ENCODE measurements around the gene TP53BP2. TPM values are rescaled to one million over a fixed set of nuclear protein-coding genes. Genes with fewer than 3 reads are reported as not detected.

The TP53BP2 gene
- total RNA-seq, 4 donors from 2014 or later: 33.9 to 73.2 (median 52.3) TPM

GRCh38 chr1:223833948-223834347, 11.8 kb downstream of the TP53BP2 start:
- peak overlapping the region in 3 of 4 donors; percentile 20 to 38 (median 31) for H3K27ac ChIP-seq
- H3K4me1 ChIP-seq: peaks cover 0 to 74% (median 33%) of the 10 kb centered on the region in 4 donors
- 64 to 82% methylated on average over 2 of the region's 2 CpGs for WGBS, 2 donors
- H3K36me3 ChIP-seq: no peaks in the 10 kb centered on the region
- DNase-seq (ENCODE audit: low spot score in 2 of 2): no peak
- no peaks in the 10 kb centered on the region for H3K27me3 ChIP-seq
- TF ChIP-seq EP300 (IDR thresholded peaks at IDR 0.05): no peak
- TF ChIP-seq POLR2A (IDR thresholded peaks at IDR 0.05): no peak
- no peaks in the 10 kb centered on the region for H3K9me3 ChIP-seq
- H3K4me3 ChIP-seq: no peak overlapping the region

- peaks cover 0 to 63% (median 34%) of the 10 kb centered on the region in 4 donors for H3K4me1 ChIP-seq
- DNase-seq (ENCODE audit: low spot score in 2 of 2): no peak
- no peak overlapping the region for H3K4me3 ChIP-seq
- WGBS, 2 donors: 45 to 51% methylated on average over 3 of the region's 3 CpGs
- H3K9me3 ChIP-seq: no peaks in the 10 kb centered on the region
- TF ChIP-seq CTCF (IDR thresholded peaks at IDR 0.05) (no peak), EP300 (IDR thresholded peaks at IDR 0.05) (no peak), POLR2A (IDR thresholded peaks at IDR 0.05) (no peak)
- H3K27ac ChIP-seq: peak overlapping the region; percentile 17 to 85 (median 70)
- no peaks in the 10 kb centered on the region for H3K27me3 ChIP-seq
- no peaks in the 10 kb centered on the region for H3K36me3 ChIP-seq
Measured at GRCh38 chr1:223832637-223832943, 13.2 kb downstream of the TP53BP2 start.

- TF ChIP-seq CTCF (IDR thresholded peaks at IDR 0.05) (no peak), EP300 (IDR thresholded peaks at IDR 0.05) (peak in 1 of 2 donors; percentile 22)
- peak overlapping the region; percentile 17 to 85 (median 70) for H3K27ac ChIP-seq
- H3K27me3 ChIP-seq: no peaks in the 10 kb centered on the region
- 28 to 31% methylated on average over 3 of the region's 3 CpGs for WGBS, 2 donors
- H3K9me3 ChIP-seq: no peaks in the 10 kb centered on the region
- no peaks in the 10 kb centered on the region for H3K36me3 ChIP-seq
- no peak overlapping the region for H3K4me3 ChIP-seq
- H3K4me1 ChIP-seq: peaks cover 0 to 64% (median 37%) of the 10 kb centered on the region in 4 donors
- no peak for DNase-seq (ENCODE audit: low spot score in 2 of 2)
Measured at GRCh38 chr1:223831755-223832636, 13.8 kb downstream of the TP53BP2 start.

- 90 to 94% methylated on average over 1 of the region's 1 CpG for WGBS, 2 donors
- H3K9me3 ChIP-seq: no peaks in the 10 kb centered on the region
- H3K4me1 ChIP-seq: peaks cover 0 to 61% (median 26%) of the 10 kb centered on the region in 4 donors
- no peak overlapping the region for H3K4me3 ChIP-seq
- no peak for TF ChIP-seq EP300 (IDR thresholded peaks at IDR 0.05)
- no peak for TF ChIP-seq POLR2A (IDR thresholded peaks at IDR 0.05)
- TF ChIP-seq CTCF (IDR thresholded peaks at IDR 0.05): no peak
- DNase-seq (ENCODE audit: low spot score in 2 of 2): no peak
- no peak overlapping the region for H3K27ac ChIP-seq
- H3K36me3 ChIP-seq: no peaks in the 10 kb centered on the region
- H3K27me3 ChIP-seq: no peaks in the 10 kb centered on the region
Measured at GRCh38 chr1:223829678-223830077, 16.1 kb downstream of the TP53BP2 start.

DNA sequence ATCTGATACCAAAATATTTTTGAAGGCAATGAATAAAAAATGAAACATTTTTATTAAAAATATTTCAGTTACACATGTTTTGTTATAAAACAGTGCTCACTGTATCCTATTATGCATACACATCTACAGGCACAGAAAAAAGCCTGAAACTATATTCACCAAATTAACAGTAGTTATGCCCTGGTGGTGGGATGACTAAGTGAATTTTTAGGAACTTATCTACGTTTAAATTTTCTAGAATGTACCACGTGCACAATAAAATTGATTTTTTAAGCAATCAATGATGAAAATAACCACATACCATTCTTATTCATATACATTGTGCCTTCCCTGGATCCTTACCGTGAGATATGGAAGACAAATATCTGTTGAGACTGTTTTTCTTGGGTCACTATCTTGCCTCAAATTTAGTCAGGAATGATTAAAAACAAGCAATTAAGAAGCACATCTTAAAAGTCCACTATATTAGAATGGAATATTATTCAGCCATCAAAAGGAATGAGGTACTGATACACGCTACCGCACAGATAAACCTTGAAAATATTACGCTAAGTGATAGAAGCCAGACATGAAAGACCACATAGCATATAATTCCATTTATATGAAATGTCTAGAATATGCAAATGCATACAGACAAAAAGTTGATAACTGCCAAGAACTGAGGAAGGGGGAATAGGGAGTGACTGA, 17.4 kb downstream of the TP53BP2 start:
- no peak for DNase-seq (ENCODE audit: low spot score in 2 of 2)
- Histone ChIP-seq H3K9me3 (no peaks in the 10 kb centered on the region), H3K4me3 (no peak overlapping the region), H3K27ac (no peak overlapping the region), H3K36me3 (no peaks in the 10 kb centered on the region), H3K27me3 (no peaks in the 10 kb centered on the region), H3K4me1 (peaks cover 0 to 48% (median 24%) of the 10 kb centered on the region in 4 donors)
- 93% methylated on average over 6 of the region's 6 CpGs for WGBS, 2 donors
- TF ChIP-seq POLR2A (IDR thresholded peaks at IDR 0.05) (no peak), CTCF (IDR thresholded peaks at IDR 0.05) (no peak), EP300 (IDR thresholded peaks at IDR 0.05) (no peak)
